Transverse colon (tissue), 4 donors: ENCODE data around the gene AQP9. TPM values are rescaled to one million over a fixed set of nuclear protein-coding genes. Genes with fewer than 3 reads are reported as not detected.
"Not testable (repeated sequence)": the region's sequence is repeated elsewhere in the genome, so short reads cannot be mapped to it uniquely, and the experiment has no call there.

Experiments
- DNase-seq: peaks from one replicate; pipeline ENCODE4 v3.0.0-alpha.2; 2019
- H3K27ac ChIP-seq, 4 donors: fragments of 200-600 bp; sonication (generic); 2 replicates each; pipeline ENCODE4 v1.5.1; 2016 to 2018; ENCODE audit warnings: inconsistent platforms in 4 of 4
- H3K27me3 ChIP-seq: fragments of 200-600 bp; sonication (generic); 2 replicates; pipeline ENCODE4 v1.5.1; 2017; ENCODE audit warnings: inconsistent platforms
- H3K36me3 ChIP-seq, 4 donors: fragments of 200-600 bp; sonication (generic); 2 replicates each; pipeline ENCODE4 v1.5.1; 2017 to 2019; ENCODE audit warnings: inconsistent platforms in 4 of 4
- H3K4me1 ChIP-seq, 4 donors: fragments of 200-600 bp; sonication (generic); 2 replicates each; pipeline ENCODE4 v1.5.1; 2017 to 2020; ENCODE audit warnings: inconsistent platforms in 4 of 4
- H3K4me3 ChIP-seq, 4 donors: fragments of 200-600 bp; sonication (generic); 1 replicate in 1 of 4; 2 replicates in 3 of 4; pipeline versions ENCODE4 v1.5.1 to v1.6.1; 2017 to 2019; ENCODE audit warnings: inconsistent platforms in 4 of 4
- H3K9me3 ChIP-seq, 2 donors: fragments of 200-600 bp; sonication (generic); 2 replicates each; pipeline ENCODE4 v1.5.1; 2017 to 2019; ENCODE audit warnings: inconsistent platforms in 2 of 2
- EP300 ChIP-seq: sonication (generic); formaldehyde crosslinking; IDR thresholded peaks from one replicate; pipeline ENCODE4 v1.6.1; 2017; ENCODE audit warnings: antibody characterized with exemption, low read depth
- POLR2A ChIP-seq: fragments of 450-650 bp; IDR thresholded peaks from one replicate; pipeline ENCODE4 v1.6.1; 2016; ENCODE audit warnings: antibody characterized with exemption, mild to moderate bottlenecking, moderate library complexity
- POLR2AphosphoS5 ChIP-seq, 3 donors: sonication (generic); formaldehyde crosslinking; IDR thresholded peaks; one replicate each; pipeline ENCODE4 v1.6.1; 2016; ENCODE audit warnings: antibody characterized with exemption in 3 of 3
- WGBS, 2 donors: methylation state at CpG; one replicate each; pipeline ENCODE4 v1.1.5; 2018; ENCODE audit warnings: low coverage in 1 of 2; 5-methylcytosine and 5-hydroxymethylcytosine counted together
- in situ Hi-C, 4 donors: fragments of 200-750 bp; cut with MboI; loops; one replicate each; pipeline versions ENCODE4 v1.15.0 to v1.15.1; 2017; ENCODE audit warnings: low sequenced_read_pairs in 3 of 4, low pct_ligation_motif_present in 1 of 4, low pct_unique_long_range_greater_than_20kb in 1 of 4
- intact Hi-C: fragments of 100-400 bp; cut with DNase I; formaldehyde crosslinking; loops from one replicate; pipeline ENCODE4 v1.15.1; 2023; ENCODE audit warnings: low total_unique reads
- total RNA-seq, 4 donors: library from RNA; depleted of rRNA; stranded (reverse); fragments of >200 nt; gene quantifications; one replicate each; pipeline ENCODE4 v1.1.0, GENCODE V29; 2016
- TF ChIP-seq, protein P1 (sequence below), 5 experiments: fragments of 200-600 bp in 3 of 5; fragments of 450-650 bp in 2 of 5; sonication (generic) in 3 of 5; IDR thresholded peaks; 1 replicate in 2 of 5; 2 replicates in 3 of 5; pipeline ENCODE4 v1.5.1; 2016 to 2017; ENCODE audit warnings: antibody characterized with exemption in 5 of 5, inconsistent platforms in 3 of 5, mild to moderate bottlenecking in 2 of 5, moderate library complexity in 1 of 5

Gene AQP9
- total RNA-seq, 4 donors from 2014 or later = 0.14 to 0.32 TPM; not detected in 2

DNA sequence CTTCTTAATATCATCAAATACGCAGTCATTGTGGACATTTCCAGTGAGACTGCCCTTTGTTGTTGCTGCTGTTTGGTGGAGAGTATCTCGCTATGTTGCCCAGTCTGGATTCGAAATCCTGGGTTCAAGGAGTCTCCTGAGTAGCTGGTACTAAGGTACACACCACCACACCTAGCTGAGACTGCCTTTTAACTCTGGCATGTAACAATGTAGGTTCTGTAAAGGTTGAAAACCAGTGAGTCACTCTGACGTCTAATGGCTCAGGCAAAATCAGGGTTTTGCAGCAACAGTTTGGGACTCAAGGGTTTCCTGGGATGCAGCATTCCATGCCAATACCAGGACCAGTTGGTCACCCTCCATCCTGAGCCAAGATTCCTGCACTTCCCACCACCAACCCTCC lies 52.2 kb downstream of the AQP9 start:
- Histone ChIP-seq H3K4me1 (no peaks in the 10 kb centered on the region), H3K36me3 (no peaks in the 10 kb centered on the region), H3K27ac (no peak overlapping the region), H3K9me3 (no peaks in the 10 kb centered on the region), H3K27me3 (peaks cover 7% of the 10 kb centered on the region), H3K4me3 (no peak overlapping the region)
- TF ChIP-seq EP300 (no peak), POLR2AphosphoS5 (IDR thresholded peaks at IDR 0.05) (no peak), POLR2A (no peak)
- TF ChIP-seq, protein P1, sequence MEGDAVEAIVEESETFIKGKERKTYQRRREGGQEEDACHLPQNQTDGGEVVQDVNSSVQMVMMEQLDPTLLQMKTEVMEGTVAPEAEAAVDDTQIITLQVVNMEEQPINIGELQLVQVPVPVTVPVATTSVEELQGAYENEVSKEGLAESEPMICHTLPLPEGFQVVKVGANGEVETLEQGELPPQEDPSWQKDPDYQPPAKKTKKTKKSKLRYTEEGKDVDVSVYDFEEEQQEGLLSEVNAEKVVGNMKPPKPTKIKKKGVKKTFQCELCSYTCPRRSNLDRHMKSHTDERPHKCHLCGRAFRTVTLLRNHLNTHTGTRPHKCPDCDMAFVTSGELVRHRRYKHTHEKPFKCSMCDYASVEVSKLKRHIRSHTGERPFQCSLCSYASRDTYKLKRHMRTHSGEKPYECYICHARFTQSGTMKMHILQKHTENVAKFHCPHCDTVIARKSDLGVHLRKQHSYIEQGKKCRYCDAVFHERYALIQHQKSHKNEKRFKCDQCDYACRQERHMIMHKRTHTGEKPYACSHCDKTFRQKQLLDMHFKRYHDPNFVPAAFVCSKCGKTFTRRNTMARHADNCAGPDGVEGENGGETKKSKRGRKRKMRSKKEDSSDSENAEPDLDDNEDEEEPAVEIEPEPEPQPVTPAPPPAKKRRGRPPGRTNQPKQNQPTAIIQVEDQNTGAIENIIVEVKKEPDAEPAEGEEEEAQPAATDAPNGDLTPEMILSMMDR (IDR thresholded peaks at IDR 0.05) = no peak
- in situ Hi-C loops (no loop called here), intact Hi-C loops (no loop called here)
- no peak for DNase-seq
- WGBS, 2 donors = 81% methylated on average over 4 of the region's 4 CpGs; no CpG with 5 or more reads in 1 of the 2 donors

DNA sequence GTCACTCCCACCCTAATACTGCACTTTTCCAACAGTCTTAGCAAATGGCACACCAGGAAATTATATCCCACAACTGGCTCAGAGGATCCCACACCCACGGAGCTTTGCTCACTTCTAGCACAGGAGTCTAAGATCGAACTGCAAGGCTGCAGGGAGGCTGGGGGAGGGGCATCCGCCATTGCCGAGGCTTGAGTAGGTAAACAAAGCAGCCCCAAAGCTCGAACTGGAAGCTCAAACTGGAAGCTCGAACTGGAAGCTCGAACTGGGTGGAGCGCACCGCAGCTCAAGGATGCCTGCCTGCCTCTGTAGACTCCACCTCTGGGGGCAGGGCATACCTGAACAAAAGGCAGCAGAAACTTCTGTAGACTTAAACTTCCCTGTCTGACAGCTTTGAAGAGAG lies 55.5 kb downstream of the AQP9 start:
- H3K27ac ChIP-seq, H3K27me3 ChIP-seq, in situ Hi-C loops, H3K36me3 ChIP-seq, H3K9me3 ChIP-seq, H3K4me3 ChIP-seq, intact Hi-C loops, DNase-seq, H3K4me1 ChIP-seq: not testable (repeated sequence)
- 79% methylated on average over 9 of the region's 9 CpGs; no CpG with 5 or more reads in 1 of the 2 donors for WGBS, 2 donors

DNA sequence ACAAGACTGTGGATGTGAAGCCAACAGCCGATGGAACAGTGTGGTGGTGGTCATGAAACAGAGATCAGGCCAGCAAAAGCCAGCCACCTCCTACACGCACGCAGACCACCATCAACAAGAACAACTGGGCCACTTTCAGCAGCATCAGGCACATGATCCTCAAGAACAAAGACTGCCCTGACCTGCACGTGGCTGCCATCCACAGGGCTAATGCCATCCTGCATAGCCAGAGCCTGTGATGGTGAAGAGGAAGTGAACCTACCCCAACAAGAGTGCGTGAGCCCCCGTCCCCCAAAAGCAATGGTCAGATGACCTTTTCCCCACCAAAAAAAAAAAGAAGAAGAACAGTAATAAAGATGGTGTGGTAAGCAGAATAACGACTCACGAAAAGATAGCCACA lies 62.6 kb downstream of the AQP9 start:
- no peaks in the 10 kb centered on the region for H3K9me3 ChIP-seq
- H3K36me3 ChIP-seq = no peaks in the 10 kb centered on the region
- no peak overlapping the region for H3K27ac ChIP-seq
- H3K4me3 ChIP-seq = no peak overlapping the region
- TF ChIP-seq EP300 (no peak), POLR2AphosphoS5 (IDR thresholded peaks at IDR 0.05) (no peak), POLR2A (no peak)
- TF ChIP-seq, protein P1 (IDR thresholded peaks at IDR 0.05) = no peak
- DNase-seq = no peak
- no peaks in the 10 kb centered on the region for H3K27me3 ChIP-seq
- intact Hi-C loops = no loop called here
- H3K4me1 ChIP-seq = no peaks in the 10 kb centered on the region
- WGBS, 2 donors = 83 to 86% methylated on average over 2 to 8 of the region's 8 CpGs
- in situ Hi-C loops = no loop called here

DNA sequence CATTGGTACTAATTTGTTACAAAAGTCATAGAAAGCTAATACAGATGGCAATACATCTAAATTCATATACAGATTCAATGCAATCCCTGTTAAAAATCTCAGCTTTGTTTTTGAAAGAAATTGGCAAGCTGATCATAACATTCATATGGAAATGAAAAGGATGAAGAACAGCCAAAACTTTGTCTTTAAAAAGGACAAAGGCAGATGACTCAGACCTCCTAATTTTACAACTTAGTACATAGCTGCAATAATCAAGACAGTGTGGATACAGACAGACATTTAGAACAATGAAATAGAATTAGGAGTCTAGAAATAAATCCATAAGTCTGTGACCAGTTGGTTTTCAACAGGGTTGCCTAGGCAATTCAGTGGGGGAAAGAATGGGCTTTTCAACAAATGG lies 63.3 kb downstream of the AQP9 start:
- H3K9me3 ChIP-seq = no peaks in the 10 kb centered on the region
- in situ Hi-C loops (no loop called here), intact Hi-C loops (no loop called here)
- H3K27me3 ChIP-seq = no peaks in the 10 kb centered on the region
- TF ChIP-seq EP300 (no peak), POLR2AphosphoS5 (IDR thresholded peaks at IDR 0.05) (no peak), POLR2A (no peak)
- TF ChIP-seq, protein P1 (IDR thresholded peaks at IDR 0.05) = no peak
- DNase-seq = no peak
- no peaks in the 10 kb centered on the region for H3K36me3 ChIP-seq
- no peak overlapping the region for H3K27ac ChIP-seq
- H3K4me1 ChIP-seq = no peaks in the 10 kb centered on the region
- no peak overlapping the region for H3K4me3 ChIP-seq

DNA sequence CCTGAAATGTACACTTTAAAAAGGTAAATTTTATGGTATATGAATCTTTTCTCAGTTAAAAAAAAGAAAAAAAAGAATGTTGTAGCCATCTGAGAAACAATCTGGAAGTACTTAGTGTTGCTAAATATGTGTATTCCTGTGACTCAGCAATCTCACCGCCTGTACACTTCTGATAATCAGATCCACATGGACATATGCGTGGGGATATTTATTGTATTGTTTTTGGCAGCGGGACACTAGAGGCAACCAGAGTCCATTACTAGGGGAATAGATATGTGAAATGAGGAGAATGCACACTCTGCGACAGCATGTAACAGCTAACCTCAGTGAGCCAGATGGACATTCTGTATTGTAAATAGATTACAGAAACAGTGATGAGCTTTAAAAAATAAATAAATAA lies 65.4 kb downstream of the AQP9 start:
- Histone ChIP-seq H3K27me3 (no peaks in the 10 kb centered on the region), H3K27ac (no peak overlapping the region), H3K4me3 (no peak overlapping the region), H3K36me3 (no peaks in the 10 kb centered on the region), H3K4me1 (no peaks in the 10 kb centered on the region), H3K9me3 (no peaks in the 10 kb centered on the region)
- TF ChIP-seq EP300 (no peak), POLR2AphosphoS5 (IDR thresholded peaks at IDR 0.05) (no peak), POLR2A (no peak)
- TF ChIP-seq, protein P1 (IDR thresholded peaks at IDR 0.05) = no peak
- no peak for DNase-seq
- intact Hi-C loops = no loop called here
- WGBS, 2 donors = 52 to 56% methylated on average over 3 to 4 of the region's 4 CpGs
- in situ Hi-C loops = no loop called here
